GM21619 (cell line): ENCODE data around the gene SLC38A6.
"Not testable (repeated sequence)": the region's sequence is repeated elsewhere in the genome, so short reads cannot be mapped to it uniquely, and the experiment has no call there.

Experiments
- ATAC-seq: cut with Tn5 transposase; IDR thresholded peaks from one replicate; pipeline ENCODE4 v1.9.1; 2021; ENCODE audit not compliant: unreplicated experiment

Gene SLC38A6

GRCh38 chr14:61050417-61050816 lies 69.4 kb downstream of the SLC38A6 start:
- ATAC-seq, result no peak

- ATAC-seq, result no peak
Measured at GRCh38 chr14:61051051-61051450, 70.0 kb downstream of the SLC38A6 start.

- ATAC-seq, result no peak
Measured at GRCh38 chr14:61051621-61052020, 70.6 kb downstream of the SLC38A6 start.

GRCh38 chr14:61063461-61063860 lies 82.4 kb downstream of the SLC38A6 start:
- ATAC-seq, result no peak

GRCh38 chr14:61064210-61064609 lies 83.2 kb downstream of the SLC38A6 start:
- ATAC-seq, result no peak

GRCh38 chr14:61064856-61065255 lies 83.8 kb downstream of the SLC38A6 start:
- ATAC-seq, result no peak

- no peak for ATAC-seq
Measured at GRCh38 chr14:61065656-61066055, 84.6 kb downstream of the SLC38A6 start.

- ATAC-seq, result not testable (repeated sequence)
Measured at GRCh38 chr14:61072442-61072841, 91.4 kb downstream of the SLC38A6 start.

GRCh38 chr14:61074852-61075251 lies 93.8 kb downstream of the SLC38A6 start:
- ATAC-seq, result no peak

GRCh38 chr14:61076556-61076955 lies 95.5 kb downstream of the SLC38A6 start:
- ATAC-seq, result no peak

GRCh38 chr14:61077437-61077836 lies 96.4 kb downstream of the SLC38A6 start:
- ATAC-seq, result no peak

GRCh38 chr14:61077951-61078720 lies 97.1 kb downstream of the SLC38A6 start:
- no peak for ATAC-seq

GRCh38 chr14:61080591-61081010 lies 99.6 kb downstream of the SLC38A6 start:
- ATAC-seq, result peak; percentile 92

GRCh38 chr14:61088081-61088480 lies 107.0 kb downstream of the SLC38A6 start:
- ATAC-seq, result no peak

GRCh38 chr14:61089126-61089750 lies 108.2 kb downstream of the SLC38A6 start:
- no peak for ATAC-seq

- ATAC-seq, result peak; percentile 89
Measured at GRCh38 chr14:61090432-61091216, 109.6 kb downstream of the SLC38A6 start.

GRCh38 chr14:61091657-61092273 lies 110.7 kb downstream of the SLC38A6 start:
- no peak for ATAC-seq

- not testable (repeated sequence) for ATAC-seq
Measured at GRCh38 chr14:61098096-61098495, 117.1 kb downstream of the SLC38A6 start.

GRCh38 chr14:61098721-61099120 lies 117.7 kb downstream of the SLC38A6 start:
- no peak for ATAC-seq

- no peak for ATAC-seq
Measured at GRCh38 chr14:61099216-61099835, 118.3 kb downstream of the SLC38A6 start.
